ENCODE data around the gene AQR. TPM values are rescaled to one million over a fixed set of nuclear protein-coding genes. Genes with fewer than 3 reads are reported as not detected.

Gene AQR
- total and polyA plus RNA-seq, 12 donors, result 10.2 to 43.4 (median 28.3) TPM

GRCh38 chr15:34987609-34988026 is 18.1 kb upstream of the AQR start:
- no peak for TF ChIP-seq POLR2A (IDR thresholded peaks at IDR 0.05)
- TF ChIP-seq CTCF (IDR thresholded peaks at IDR 0.05), result no peak
- intact Hi-C loops (cut with DNase I), result no loop called here
- H3K27me3 ChIP-seq, result no peaks in the 10 kb centered on the region
- H3K36me3 ChIP-seq (replicated peaks in 1 of 2), result peaks cover 0 to 7% of the 10 kb centered on the region in 2 donors
- 0 to 1% (median 1%) methylated on average over 13 to 16 of the region's 16 CpGs for WGBS, 4 donors
- DNase-seq, result peak in 6 of 7 donors; percentile 17 to 47 (median 34)
- peaks cover 21 to 39% of the 10 kb centered on the region in 2 donors for H3K4me1 ChIP-seq (replicated peaks in 1 of 2)
- H3K27ac ChIP-seq, result peak overlapping the region; percentile 85 to 98 (median 95)
- H3K9me3 ChIP-seq (replicated peaks in 1 of 3), result no peaks in the 10 kb centered on the region
- H3K4me3 ChIP-seq, result peak overlapping the region; percentile 63 to 98 (median 98)

- WGBS, 4 donors, result 16 to 31% (median 22%) methylated on average over 9 of the region's 9 CpGs
- Histone ChIP-seq H3K27ac (peak overlapping the region in 3 of 5 donors; percentile 85 to 98 (median 97)), H3K4me3 (peak overlapping the region in 3 of 4 donors; percentile 63 to 98 (median 97)), H3K9me3 (replicated peaks in 1 of 3) (no peaks in the 10 kb centered on the region), H3K4me1 (replicated peaks in 1 of 2) (peaks cover 21 to 39% of the 10 kb centered on the region in 2 donors), H3K36me3 (replicated peaks in 1 of 2) (peaks cover 0 to 14% of the 10 kb centered on the region in 2 donors), H3K27me3 (no peaks in the 10 kb centered on the region)
- DNase-seq, result no peak
- TF ChIP-seq POLR2A (IDR thresholded peaks at IDR 0.05) (no peak), CTCF (IDR thresholded peaks at IDR 0.05) (no peak)
- intact Hi-C loops (cut with DNase I), result no loop called here
These were observed 17.4 kb upstream of the AQR start for GRCh38 chr15:34986771-34987480.

- H3K4me1 ChIP-seq (replicated peaks in 1 of 2), result peaks cover 21 to 39% of the 10 kb centered on the region in 2 donors
- no peaks in the 10 kb centered on the region for H3K9me3 ChIP-seq (replicated peaks in 1 of 3)
- H3K36me3 ChIP-seq (replicated peaks in 1 of 2), result peaks cover 0 to 20% of the 10 kb centered on the region in 2 donors
- H3K4me3 ChIP-seq, result peak overlapping the region in 1 of 4 donors; percentile 98
- TF ChIP-seq CTCF (IDR thresholded peaks at IDR 0.05), result no peak
- no peak for TF ChIP-seq POLR2A (IDR thresholded peaks at IDR 0.05)
- H3K27me3 ChIP-seq, result no peaks in the 10 kb centered on the region
- DNase-seq, result no peak
- H3K27ac ChIP-seq, result peak overlapping the region in 2 of 5 donors; percentile 39 to 49
- WGBS, 4 donors, result 68 to 83% (median 78%) methylated on average over 1 of the region's 1 CpG
- intact Hi-C loops (cut with DNase I), result no loop called here
These were observed 16.8 kb upstream of the AQR start for GRCh38 chr15:34986326-34986725.

GRCh38 chr15:34984889-34985630 is 15.5 kb upstream of the AQR start:
- DNase-seq, result peak in 5 of 7 donors; percentile 30 to 57 (median 46)
- Histone ChIP-seq H3K4me1 (replicated peaks in 1 of 2) (peaks cover 21 to 43% of the 10 kb centered on the region in 2 donors), H3K36me3 (replicated peaks in 1 of 2) (peaks cover 0 to 21% of the 10 kb centered on the region in 2 donors), H3K27me3 (no peaks in the 10 kb centered on the region), H3K9me3 (replicated peaks in 1 of 3) (no peaks in the 10 kb centered on the region), H3K27ac (peak overlapping the region in 3 of 5 donors; percentile 39 to 49 (median 45)), H3K4me3 (peak overlapping the region in 1 of 4 donors; percentile 28)
- 61 to 65% (median 64%) methylated on average over 9 of the region's 9 CpGs for WGBS, 4 donors
- TF ChIP-seq POLR2A (IDR thresholded peaks at IDR 0.05) (no peak), CTCF (IDR thresholded peaks at IDR 0.05) (no peak)
- intact Hi-C loops (cut with DNase I), result no loop called here
